ENCODE measurements around the gene RAB17. TPM values are rescaled to one million over a fixed set of nuclear protein-coding genes. Genes with fewer than 3 reads are reported as not detected.
A peak's percentile ranks its signal among the peaks of the same experiment; 100 is the strongest.

RAB17 gene
- total RNA-seq, 6 donors from 2014 or later = 44.5 to 262 (median 90.6) TPM

- no peak overlapping the region for H3K4me3 ChIP-seq
- WGBS, 2 donors = 72 to 77% methylated on average over 3 of the region's 3 CpGs
- H3K27me3 ChIP-seq = no peaks in the 10 kb centered on the region
- no peak overlapping the region for H3K27ac ChIP-seq
- peaks cover 0 to 2% (median 0%) of the 10 kb centered on the region in 4 donors for H3K4me1 ChIP-seq
- no peak for TF ChIP-seq CTCF (IDR thresholded peaks at IDR 0.05)
- TF ChIP-seq POLR2A (IDR thresholded peaks at IDR 0.05) = no peak
- TF ChIP-seq EP300 (IDR thresholded peaks at IDR 0.05) = no peak
- no peak for TF ChIP-seq POLR2AphosphoS5 (IDR thresholded peaks at IDR 0.05)
- no peak for ATAC-seq (ENCODE audit: low FRiP score in 2 of 2)
- peaks cover 0 to 4% (median 0%) of the 10 kb centered on the region in 4 donors for H3K36me3 ChIP-seq
- no peaks in the 10 kb centered on the region for H3K9me3 ChIP-seq
- no peak for DNase-seq
Measured at GRCh38 chr2:237637429-237638135, 47.0 kb upstream of the RAB17 start.

- TF ChIP-seq POLR2AphosphoS5 (IDR thresholded peaks at IDR 0.05) (no peak), POLR2A (IDR thresholded peaks at IDR 0.05) (no peak), CTCF (IDR thresholded peaks at IDR 0.05) (no peak), EP300 (IDR thresholded peaks at IDR 0.05) (no peak)
- DNase-seq = no peak
- Histone ChIP-seq H3K27me3 (no peaks in the 10 kb centered on the region), H3K36me3 (peaks cover 0 to 5% (median 0%) of the 10 kb centered on the region in 4 donors), H3K27ac (no peak overlapping the region), H3K4me1 (peaks cover 0 to 5% (median 0%) of the 10 kb centered on the region in 4 donors), H3K4me3 (no peak overlapping the region), H3K9me3 (no peaks in the 10 kb centered on the region)
- ATAC-seq (ENCODE audit: low FRiP score in 2 of 2) = no peak
- WGBS, 2 donors = 63 to 83% methylated on average over 1 of the region's 1 CpG
Measured at GRCh38 chr2:237636578-237636977, 46.0 kb upstream of the RAB17 start.

GRCh38 chr2:237633061-237633561, 42.6 kb upstream of the RAB17 start:
- ATAC-seq (ENCODE audit: low FRiP score in 2 of 2) = peak; percentile 13 to 47
- DNase-seq = no peak
- WGBS, 2 donors = 64 to 70% methylated on average over 9 to 10 of the region's 10 CpGs

GRCh38 chr2:237631801-237632585, 41.5 kb upstream of the RAB17 start:
- Histone ChIP-seq H3K4me1 (peaks cover 8 to 19% (median 17%) of the 10 kb centered on the region in 4 donors), H3K27ac (no peak overlapping the region), H3K36me3 (peaks cover 0 to 2% (median 0%) of the 10 kb centered on the region in 4 donors), H3K4me3 (no peak overlapping the region), H3K9me3 (no peaks in the 10 kb centered on the region), H3K27me3 (no peaks in the 10 kb centered on the region)
- TF ChIP-seq EP300 (IDR thresholded peaks at IDR 0.05) (no peak), CTCF (IDR thresholded peaks at IDR 0.05) (no peak), POLR2A (IDR thresholded peaks at IDR 0.05) (no peak), POLR2AphosphoS5 (IDR thresholded peaks at IDR 0.05) (no peak)
- DNase-seq (peak in 1 of 2 donors; percentile 70), ATAC-seq (ENCODE audit: low FRiP score in 2 of 2) (no peak)
- 93 to 96% methylated on average over 15 to 18 of the region's 19 CpGs for WGBS, 2 donors

More at GRCh38 chr2:237633061-237633561, 42.6 kb upstream of the RAB17 start:
- Histone ChIP-seq H3K4me1 (peaks cover 4 to 15% (median 11%) of the 10 kb centered on the region in 4 donors), H3K9me3 (no peaks in the 10 kb centered on the region), H3K27me3 (no peaks in the 10 kb centered on the region), H3K4me3 (no peak overlapping the region), H3K36me3 (peaks cover 0 to 2% (median 0%) of the 10 kb centered on the region in 4 donors), H3K27ac (peak overlapping the region in 1 of 4 donors; percentile 14)
- TF ChIP-seq CTCF (IDR thresholded peaks at IDR 0.05) (no peak), POLR2A (IDR thresholded peaks at IDR 0.05) (no peak), EP300 (IDR thresholded peaks at IDR 0.05) (peak in 1 of 4 donors; percentile 28), POLR2AphosphoS5 (IDR thresholded peaks at IDR 0.05) (peak; percentile 73 to 76)
